ENCODE measurements around the gene ASB10. TPM values are rescaled to one million over a fixed set of nuclear protein-coding genes. Genes with fewer than 3 reads are reported as not detected.

The ASB10 gene
- polyA plus RNA-seq, 2 of the 4 experiments (the other 2 are of a cell fraction), result not detected

DNA sequence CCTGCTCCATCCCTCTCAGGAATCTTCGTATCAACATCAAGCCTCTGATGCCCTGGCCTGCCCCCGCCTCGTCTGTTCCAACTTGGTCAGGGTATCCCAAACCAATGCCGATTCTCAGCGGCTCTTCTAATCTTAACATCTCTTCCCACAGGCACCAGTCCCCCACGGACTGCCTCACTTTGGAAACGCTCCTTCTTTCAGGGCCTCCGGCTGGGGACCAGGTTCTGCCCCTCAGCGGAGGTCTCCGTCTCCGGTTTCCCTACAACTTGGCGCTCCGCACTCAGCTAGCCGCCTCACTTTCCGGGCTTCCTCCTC is 39.5 kb upstream of the ASB10 start (continued):
- no peak for TF ChIP-seq EHF (CRISPR knock-in tag; IDR thresholded peaks at IDR 0.05)
- TF ChIP-seq MAFK (IDR thresholded peaks at IDR 0.05; ENCODE audit: partially characterized antibody), result no peak
- no peak for TF ChIP-seq ESRRA (IDR thresholded peaks at IDR 0.05; ENCODE audit: borderline replicate concordance, low read length)

GRCh38 chr7:151225948-151226510 is 39.0 kb upstream of the ASB10 start:
- 57% methylated on average over 8 of the region's 8 CpGs for WGBS (ENCODE audit: missing lambda C conversion rate)
- ChIA-PET CTCF (interaction anchor here (0.6 to 4.5 kb wide), 5 partner anchors 18 to 212 kb away, joined by 3 to 30 read pairs (median 3); no protein-coding TSS in a partner anchor), POLR2A (interaction anchor here (1.2 to 1.6 kb wide), 3 partner anchors 12 to 115 kb away, joined by 3 to 6 read pairs (median 6); partner anchors contain the start of gene NUB1)
- ATAC-seq (no peak), FAIRE-seq (no peak), DNase-seq (ENCODE audit: low read depth in 1 of 2, low spot score in 1 of 2) (no peak)
- Histone ChIP-seq H3K9me3 (no peaks in the 10 kb centered on the region), H3K4me1 (peaks cover 17% of the 10 kb centered on the region), H3K27ac (peak overlapping the region; percentile 85 to 88), H3K4me2 (peak overlapping the region; percentile 98), H3K4me3 (peak overlapping the region; percentile 93)
- TF ChIP-seq CEBPB (IDR thresholded peaks at IDR 0.05), result peak; percentile 39 to 74; a peak in 3 of 4 replicates
- TF ChIP-seq FOXS1 (CRISPR knock-in tag; IDR thresholded peaks at IDR 0.05), result no peak

- DNase-seq (ENCODE audit: low read depth in 1 of 2, low spot score in 1 of 2), result no peak
- H3K27ac ChIP-seq, result no peak overlapping the region
- peaks cover 17% of the 10 kb centered on the region for H3K4me1 ChIP-seq
- ATAC-seq, result no peak
- no peak overlapping the region for H3K4me3 ChIP-seq
- H3K4me2 ChIP-seq, result no peak overlapping the region
- CTCF ChIA-PET, result interaction anchor here (1.7 to 4.5 kb wide), 3 partner anchors 9 to 20 kb away, joined by 5 to 30 read pairs (median 6); no protein-coding TSS in a partner anchor
- TF ChIP-seq TP53 (CRISPR knock-in tag; IDR thresholded peaks at IDR 0.05) (no peak), RCOR1 (IDR thresholded peaks at IDR 0.05; ENCODE audit: low read depth, low read length) (no peak), KDM1A (IDR thresholded peaks at IDR 0.05; ENCODE audit: low read depth) (no peak), HMGXB4 (CRISPR knock-in tag; IDR thresholded peaks at IDR 0.05; ENCODE audit: borderline replicate concordance) (no peak), SREBF2 (IDR thresholded peaks at IDR 0.05) (no peak), JUN (IDR thresholded peaks at IDR 0.05) (no peak), EHMT2 (IDR thresholded peaks at IDR 0.05; ENCODE audit: low read depth) (no peak), HOXB5 (CRISPR knock-in tag; IDR thresholded peaks at IDR 0.05) (no peak), BHLHE40 (IDR thresholded peaks at IDR 0.05; ENCODE audit: low read depth, low read length) (no peak), CBX8 (IDR thresholded peaks at IDR 0.05) (no peak), HOXB13 (CRISPR knock-in tag; IDR thresholded peaks at IDR 0.05; ENCODE audit: low read depth) (no peak), MAZ (IDR thresholded peaks at IDR 0.05; ENCODE audit: borderline replicate concordance, low read depth, low read length) (no peak), HDAC2 (IDR thresholded peaks at IDR 0.05) (no peak), MAX (IDR thresholded peaks at IDR 0.05) (no peak), ZC3H11A (IDR thresholded peaks at IDR 0.05) (no peak)
- TF ChIP-seq, protein P1, sequence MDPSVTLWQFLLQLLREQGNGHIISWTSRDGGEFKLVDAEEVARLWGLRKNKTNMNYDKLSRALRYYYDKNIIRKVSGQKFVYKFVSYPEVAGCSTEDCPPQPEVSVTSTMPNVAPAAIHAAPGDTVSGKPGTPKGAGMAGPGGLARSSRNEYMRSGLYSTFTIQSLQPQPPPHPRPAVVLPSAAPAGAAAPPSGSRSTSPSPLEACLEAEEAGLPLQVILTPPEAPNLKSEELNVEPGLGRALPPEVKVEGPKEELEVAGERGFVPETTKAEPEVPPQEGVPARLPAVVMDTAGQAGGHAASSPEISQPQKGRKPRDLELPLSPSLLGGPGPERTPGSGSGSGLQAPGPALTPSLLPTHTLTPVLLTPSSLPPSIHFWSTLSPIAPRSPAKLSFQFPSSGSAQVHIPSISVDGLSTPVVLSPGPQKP (IDR thresholded peaks at IDR 0.05; ENCODE audit: low read depth, low read length), result no peak
- 95% methylated on average over 14 of the region's 14 CpGs for WGBS (ENCODE audit: missing lambda C conversion rate)
- no peak for FAIRE-seq
- H3K9me3 ChIP-seq, result no peaks in the 10 kb centered on the region
- POLR2A ChIA-PET, result interaction anchor here (1.2 kb wide), 1 partner anchor 9 kb away, joined by 4 read pairs; the partner anchor contains the start of gene CHPF2
These were observed 36.7 kb upstream of the ASB10 start for GRCh38 chr7:151223728-151224127.

All from A549 (cell line).